ENCODE measurements around the gene DCC. TPM values are rescaled to one million over a fixed set of nuclear protein-coding genes. Genes with fewer than 3 reads are reported as not detected.

DCC gene
- total RNA-seq, 2 donors from 2014 or later: 0.03 TPM; not detected in 1

- ATAC-seq (no peak), DNase-seq (no peak)
- intact Hi-C loops (cut with DNase I): no loop called here
These were observed 851.6 kb downstream of the DCC start for GRCh38 chr18:53191634-53192033.

- no peak for DNase-seq
- no peak for ATAC-seq
- intact Hi-C loops (cut with DNase I): no loop called here
These were observed 853.9 kb downstream of the DCC start for GRCh38 chr18:53193870-53194269.

DNA sequence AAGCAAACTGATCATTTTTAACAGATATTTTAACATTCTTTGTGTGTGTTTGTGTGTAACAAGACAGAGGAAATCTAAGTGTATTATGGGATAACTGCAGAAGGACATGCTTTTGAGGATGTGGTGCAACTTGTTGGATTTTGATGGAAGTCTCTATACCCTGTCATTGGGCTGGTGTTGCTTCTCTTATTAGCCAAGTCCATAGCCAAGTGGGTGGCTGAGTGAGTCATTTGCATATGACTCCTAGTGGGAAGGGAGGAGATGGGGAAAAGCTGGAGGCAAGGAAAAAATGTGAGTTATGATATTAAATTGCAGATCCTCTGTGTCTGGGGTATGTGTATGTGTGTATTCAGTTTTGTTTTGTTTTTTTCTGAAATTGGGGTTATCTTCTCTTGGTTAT is 879.9 kb downstream of the DCC start:
- intact Hi-C loops (cut with DNase I): no loop called here
- ATAC-seq (no peak), DNase-seq (no peak)

GRCh38 chr18:53224128-53224778 is 884.3 kb downstream of the DCC start:
- no peak for DNase-seq
- no peak for ATAC-seq
- intact Hi-C loops (cut with DNase I): no loop called here

GRCh38 chr18:53225567-53226325 is 885.7 kb downstream of the DCC start:
- ATAC-seq (no peak), DNase-seq (no peak)
- intact Hi-C loops (cut with DNase I): no loop called here

GRCh38 chr18:53234610-53235009 is 894.6 kb downstream of the DCC start:
- intact Hi-C loops (cut with DNase I): no loop called here
- no peak for DNase-seq
- no peak for ATAC-seq

GRCh38 chr18:53241161-53241560 is 901.2 kb downstream of the DCC start:
- intact Hi-C loops (cut with DNase I): no loop called here
- ATAC-seq: no peak
- no peak for DNase-seq

- ATAC-seq (no peak), DNase-seq (no peak)
- intact Hi-C loops (cut with DNase I): no loop called here
These were observed 913.8 kb downstream of the DCC start for GRCh38 chr18:53253789-53254188.

DNA sequence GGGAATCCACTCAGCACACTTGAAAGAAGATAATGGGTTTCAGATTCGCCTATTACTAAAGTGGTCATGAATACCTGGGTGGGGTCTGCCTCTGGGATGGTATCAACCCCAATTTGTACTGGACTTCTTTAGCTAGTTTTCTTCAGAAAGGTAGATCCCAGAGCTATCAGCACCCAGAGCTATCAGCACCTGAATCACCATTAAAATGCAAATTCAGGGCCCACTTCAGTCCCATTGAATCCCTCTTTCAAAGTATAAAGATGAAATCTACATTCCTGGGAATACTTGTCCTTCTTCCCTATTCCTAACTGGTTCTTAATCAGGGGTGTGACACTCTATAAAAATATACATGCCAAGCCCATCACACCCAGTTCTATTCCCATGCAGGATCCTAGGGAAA is 914.3 kb downstream of the DCC start:
- no peak for DNase-seq
- intact Hi-C loops (cut with DNase I): no loop called here
- no peak for ATAC-seq

DNA sequence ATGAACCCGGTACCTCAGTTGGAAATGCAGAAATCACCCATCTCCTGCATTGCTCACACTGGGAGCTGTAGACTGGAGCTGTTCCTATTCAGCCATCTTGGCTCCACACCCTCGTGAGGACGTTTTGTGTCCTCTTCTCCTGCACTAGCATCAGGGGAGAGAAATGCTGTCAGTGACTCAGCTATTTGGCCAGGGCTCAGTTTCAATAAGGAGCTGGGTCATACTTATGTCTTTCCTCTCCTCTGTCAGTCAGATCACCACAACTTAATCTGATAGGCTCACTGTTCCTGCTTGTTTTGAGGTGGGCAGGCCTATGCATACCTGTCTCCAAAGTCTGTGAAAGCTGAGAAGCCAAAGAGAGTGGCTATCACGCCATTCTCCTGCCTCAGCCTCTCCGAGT is 921.2 kb downstream of the DCC start:
- ATAC-seq (no peak), DNase-seq (no peak)
- intact Hi-C loops (cut with DNase I): no loop called here

DNA sequence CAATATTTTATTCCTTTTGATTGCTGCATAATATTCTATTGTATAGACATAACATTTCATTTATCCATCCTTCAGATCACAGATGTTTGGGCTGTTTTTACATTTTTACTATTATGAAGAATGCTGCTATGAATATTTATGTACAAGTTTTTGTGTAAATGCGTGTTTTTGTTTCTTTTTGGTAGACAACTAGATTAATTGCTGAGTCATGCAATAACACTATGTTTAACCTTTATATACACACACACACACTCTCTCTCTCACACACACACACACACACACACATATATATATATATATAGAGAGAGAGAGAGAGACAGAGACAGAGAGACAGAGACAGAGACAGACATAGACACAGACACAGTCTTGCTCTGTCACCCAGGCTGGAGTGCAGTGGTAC is 926.9 kb downstream of the DCC start:
- ATAC-seq (no peak), DNase-seq (no peak)
- intact Hi-C loops (cut with DNase I): no loop called here

DNA sequence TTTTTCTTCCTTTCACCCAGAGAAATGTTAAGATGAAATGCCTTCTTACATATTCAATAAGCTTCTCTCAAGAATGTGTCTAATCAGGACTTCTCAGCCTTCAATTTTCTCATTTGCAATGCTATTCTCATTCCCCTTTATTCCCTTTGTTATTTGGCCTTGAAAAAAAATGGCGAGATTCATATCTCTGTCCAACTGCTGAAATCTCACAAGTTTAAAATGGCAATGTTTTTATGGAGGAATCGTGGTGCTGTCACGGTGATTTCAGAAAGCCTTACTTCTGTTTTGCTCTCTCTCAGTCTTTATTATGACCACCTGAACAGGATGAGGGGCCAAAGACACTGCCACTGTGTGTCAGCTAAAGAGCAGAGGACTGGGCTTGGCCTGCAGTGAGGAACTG is 928.5 kb downstream of the DCC start:
- ATAC-seq: no peak
- DNase-seq: no peak
- intact Hi-C loops (cut with DNase I): no loop called here

DNA sequence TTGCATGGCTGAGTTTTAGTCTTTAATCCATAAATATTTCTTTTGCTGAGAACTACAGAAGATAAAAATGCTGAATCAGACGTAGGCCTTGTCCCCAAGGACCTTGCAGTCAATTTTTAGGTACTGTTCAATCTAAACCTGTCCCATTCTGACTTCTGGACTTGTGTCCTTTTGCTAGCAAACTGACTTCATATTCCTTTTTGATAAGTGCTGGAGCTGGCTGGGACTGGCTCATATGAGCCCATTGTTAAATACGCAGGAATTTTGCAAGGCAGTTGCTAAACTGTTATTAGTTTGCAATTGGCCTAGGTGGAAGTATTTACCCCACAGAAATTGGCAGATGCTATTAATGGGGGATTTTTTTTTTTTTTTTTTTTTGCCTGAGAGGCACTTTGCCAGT is 941.4 kb downstream of the DCC start:
- ATAC-seq (no peak), DNase-seq (no peak)
- intact Hi-C loops (cut with DNase I): no loop called here

GRCh38 chr18:53283708-53284107 is 943.7 kb downstream of the DCC start:
- no peak for DNase-seq
- ATAC-seq: no peak
- intact Hi-C loops (cut with DNase I): no loop called here

- intact Hi-C loops (cut with DNase I): no loop called here
- no peak for ATAC-seq
- DNase-seq: no peak
These were observed 965.5 kb downstream of the DCC start for GRCh38 chr18:53305461-53305860.

DNA sequence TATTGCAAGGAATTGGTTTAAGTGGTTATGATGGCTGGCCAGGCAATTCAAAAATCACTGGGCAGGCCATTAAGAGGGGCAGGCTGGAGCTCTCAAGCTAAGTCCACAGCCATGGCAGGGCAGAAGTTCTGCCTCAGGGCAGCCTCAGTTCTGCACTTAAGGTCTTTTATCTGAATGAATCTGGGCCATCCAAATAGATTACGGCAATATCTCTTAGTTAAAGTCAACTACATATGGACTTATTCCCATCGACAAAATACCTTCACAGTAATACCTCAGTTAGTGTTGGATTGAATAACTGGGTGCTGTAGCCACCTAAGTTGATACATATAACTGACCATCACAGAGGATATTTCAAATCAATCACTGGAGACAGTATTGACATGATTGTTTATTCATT is 979.6 kb downstream of the DCC start:
- DNase-seq: no peak
- ATAC-seq: no peak
- intact Hi-C loops (cut with DNase I): no loop called here

GRCh38 chr18:53322163-53322562 is 982.2 kb downstream of the DCC start:
- intact Hi-C loops (cut with DNase I): no loop called here
- no peak for ATAC-seq
- DNase-seq: no peak

DNA sequence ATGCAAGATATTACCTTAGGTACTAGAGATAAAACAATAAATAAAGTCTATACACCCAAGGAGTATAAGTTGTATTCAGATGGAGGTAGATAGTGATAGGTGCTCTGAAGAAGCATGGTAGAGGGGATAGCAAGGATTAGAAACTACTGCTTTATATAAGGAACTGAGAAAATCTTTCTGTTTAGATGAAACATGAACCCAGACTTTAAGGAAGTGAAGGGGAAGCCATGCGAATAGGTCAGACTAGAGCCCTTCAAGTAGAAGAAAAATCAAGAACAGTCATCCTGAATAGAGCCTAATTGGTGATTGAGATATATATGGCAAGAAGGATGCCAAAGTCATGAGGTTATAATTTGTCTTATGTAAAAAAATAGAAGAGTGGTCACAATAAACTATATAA is 984.4 kb downstream of the DCC start:
- DNase-seq: no peak
- intact Hi-C loops (cut with DNase I): no loop called here
- no peak for ATAC-seq

DNA sequence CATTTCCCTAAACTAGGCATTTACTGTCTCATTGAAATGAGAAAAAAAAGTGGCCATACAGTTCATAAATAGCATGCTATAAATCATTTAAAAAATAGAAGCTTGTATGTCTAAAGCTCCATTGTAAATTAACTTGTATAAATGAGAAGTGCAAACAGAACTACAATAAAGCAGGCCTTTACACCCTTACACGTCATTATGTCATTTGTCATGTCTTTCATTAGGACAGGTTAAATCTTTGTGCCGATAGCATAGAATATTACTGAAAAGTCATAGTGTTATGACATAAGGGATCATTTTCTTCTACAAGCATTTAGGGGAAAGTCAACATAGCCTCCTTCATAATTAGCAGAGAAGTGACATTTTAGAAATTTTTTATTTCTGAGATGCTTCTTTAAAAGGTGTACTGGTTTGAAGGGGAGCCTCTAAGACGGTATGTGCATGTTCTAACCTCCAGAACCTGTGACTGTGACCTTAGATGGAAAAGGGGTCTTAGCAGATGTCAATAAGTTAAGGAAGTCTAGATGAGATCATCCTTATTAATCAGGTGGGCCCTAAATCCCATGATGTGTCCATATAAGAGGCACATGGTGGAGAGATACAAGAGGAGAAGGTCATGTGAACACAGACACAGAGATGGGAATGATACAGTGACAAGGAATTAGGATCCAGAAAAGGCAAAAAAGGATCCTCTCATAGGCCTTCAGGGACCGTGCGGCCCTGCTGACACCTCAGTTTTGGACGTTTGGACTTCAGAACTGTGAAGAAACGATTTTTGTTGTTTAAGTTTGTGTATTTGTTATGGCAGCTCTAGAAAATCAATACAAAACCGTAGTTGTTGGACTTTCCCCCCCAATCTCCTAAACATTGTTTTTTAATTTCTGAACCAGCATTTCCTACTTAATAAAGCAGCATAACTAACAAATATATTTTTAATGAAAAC is 1020.8 kb downstream of the DCC start:
- intact Hi-C loops (cut with DNase I): no loop called here
- ATAC-seq: no peak
- no peak for DNase-seq

- intact Hi-C loops (cut with DNase I): no loop called here
- no peak for DNase-seq
- ATAC-seq: no peak
These were observed 1035.6 kb downstream of the DCC start for GRCh38 chr18:53375621-53376020.
